Loucy (cell line): Measurements from ENCODE around the gene ADD1.

Experiments
- EZH2phosphoT487 ChIP-seq: fragments of 200-600 bp; IDR thresholded peaks from 2 replicates; pipeline ENCODE4 v1.6.1; 2018; ENCODE audit warnings: antibody characterized with exemption, mild to moderate bottlenecking, moderate library complexity, borderline replicate concordance
- TF ChIP-seq, protein P1 (sequence below): fragments of 200-600 bp; sonication (generic); conservative IDR thresholded peaks from 2 replicates; pipeline ENCODE4 v1.5.1; 2014; ENCODE audit warnings: mild to moderate bottlenecking, antibody characterized with exemption, low read length

DNA sequence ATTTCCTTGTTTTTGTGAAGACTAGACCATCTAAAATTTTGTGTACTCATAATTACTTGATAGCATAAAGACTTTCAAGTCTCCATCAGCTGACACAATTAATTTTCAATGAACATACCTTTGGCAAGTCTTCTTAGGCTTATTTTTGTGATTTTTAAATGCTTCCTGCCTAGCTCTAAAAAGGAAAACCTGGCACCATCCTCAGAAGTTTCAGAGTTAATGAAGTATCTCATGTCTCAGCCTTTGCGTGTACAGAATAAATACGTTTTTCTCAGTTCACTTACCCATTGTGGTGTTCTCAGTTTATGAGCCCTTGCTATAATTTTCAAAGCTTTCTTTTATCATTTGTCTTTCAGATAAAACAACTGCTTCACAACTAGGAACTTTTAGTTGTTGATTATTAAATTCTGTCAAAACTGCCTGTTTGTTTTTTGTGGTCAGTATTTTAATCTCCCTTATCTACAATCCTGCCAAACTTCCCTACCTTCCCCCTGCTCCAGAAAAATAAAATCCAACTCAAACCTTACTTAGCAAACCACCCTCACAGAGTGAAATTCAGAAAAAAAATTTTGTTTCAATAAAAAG, 21.6 kb downstream of the ADD1 start:
- TF ChIP-seq, protein P1, sequence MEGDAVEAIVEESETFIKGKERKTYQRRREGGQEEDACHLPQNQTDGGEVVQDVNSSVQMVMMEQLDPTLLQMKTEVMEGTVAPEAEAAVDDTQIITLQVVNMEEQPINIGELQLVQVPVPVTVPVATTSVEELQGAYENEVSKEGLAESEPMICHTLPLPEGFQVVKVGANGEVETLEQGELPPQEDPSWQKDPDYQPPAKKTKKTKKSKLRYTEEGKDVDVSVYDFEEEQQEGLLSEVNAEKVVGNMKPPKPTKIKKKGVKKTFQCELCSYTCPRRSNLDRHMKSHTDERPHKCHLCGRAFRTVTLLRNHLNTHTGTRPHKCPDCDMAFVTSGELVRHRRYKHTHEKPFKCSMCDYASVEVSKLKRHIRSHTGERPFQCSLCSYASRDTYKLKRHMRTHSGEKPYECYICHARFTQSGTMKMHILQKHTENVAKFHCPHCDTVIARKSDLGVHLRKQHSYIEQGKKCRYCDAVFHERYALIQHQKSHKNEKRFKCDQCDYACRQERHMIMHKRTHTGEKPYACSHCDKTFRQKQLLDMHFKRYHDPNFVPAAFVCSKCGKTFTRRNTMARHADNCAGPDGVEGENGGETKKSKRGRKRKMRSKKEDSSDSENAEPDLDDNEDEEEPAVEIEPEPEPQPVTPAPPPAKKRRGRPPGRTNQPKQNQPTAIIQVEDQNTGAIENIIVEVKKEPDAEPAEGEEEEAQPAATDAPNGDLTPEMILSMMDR, result no peak
- no peak for TF ChIP-seq EZH2phosphoT487
